ENCODE data around the gene TTLL11. TPM values are rescaled to one million over a fixed set of nuclear protein-coding genes. Genes with fewer than 3 reads are reported as not detected.
A peak's percentile ranks its signal among the peaks of the same experiment; 100 is the strongest.
"Not testable (repeated sequence)": the region's sequence is repeated elsewhere in the genome, so short reads cannot be mapped to it uniquely, and the experiment has no call there.

The TTLL11 gene
- total RNA-seq, 1 experiment from 2014 or later = 3.9 TPM

- no peak for DNase-seq (ENCODE audit: low read depth)
Observed at GRCh38 chr9:121909111-121909510, 184.0 kb downstream of the TTLL11 start.

DNA sequence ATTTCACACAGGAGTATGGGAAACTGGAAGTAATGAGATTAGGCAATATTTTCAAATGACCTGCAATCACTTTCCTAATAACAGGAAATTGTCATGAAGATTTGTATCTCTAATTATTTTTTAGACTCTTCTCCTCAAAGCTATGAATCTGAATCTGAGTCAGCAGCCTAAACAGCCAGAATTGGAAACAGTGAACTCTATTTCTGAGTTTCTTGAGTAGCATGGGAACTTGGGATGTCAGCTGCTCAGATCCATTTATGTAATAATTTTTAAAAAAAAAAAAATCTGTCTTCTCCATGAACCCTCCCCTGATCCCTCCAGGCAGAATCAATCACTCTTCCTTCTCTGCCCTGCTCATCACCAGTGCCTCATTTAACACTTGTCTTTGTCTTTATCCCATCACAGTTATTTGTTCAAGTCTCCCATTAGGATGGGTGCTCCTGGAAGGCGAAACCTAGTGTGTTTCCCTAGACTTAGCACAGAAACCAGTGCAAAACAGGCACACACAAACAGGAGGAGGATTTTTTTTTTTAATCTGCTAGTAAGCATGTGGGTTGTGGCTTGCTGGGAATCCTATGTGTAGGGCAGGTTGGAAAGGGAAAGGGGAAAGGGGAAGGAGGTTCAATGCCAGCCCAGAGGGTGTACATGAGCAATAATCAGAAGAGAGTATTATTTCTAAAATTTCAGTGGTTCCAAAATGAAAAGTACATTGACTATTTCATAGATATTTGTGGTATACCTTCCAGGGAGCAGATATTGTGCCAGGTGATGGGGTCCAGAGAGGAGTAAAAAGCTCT, 186.8 kb downstream of the TTLL11 start:
- peak; percentile 13 for DNase-seq (ENCODE audit: low read depth)

DNA sequence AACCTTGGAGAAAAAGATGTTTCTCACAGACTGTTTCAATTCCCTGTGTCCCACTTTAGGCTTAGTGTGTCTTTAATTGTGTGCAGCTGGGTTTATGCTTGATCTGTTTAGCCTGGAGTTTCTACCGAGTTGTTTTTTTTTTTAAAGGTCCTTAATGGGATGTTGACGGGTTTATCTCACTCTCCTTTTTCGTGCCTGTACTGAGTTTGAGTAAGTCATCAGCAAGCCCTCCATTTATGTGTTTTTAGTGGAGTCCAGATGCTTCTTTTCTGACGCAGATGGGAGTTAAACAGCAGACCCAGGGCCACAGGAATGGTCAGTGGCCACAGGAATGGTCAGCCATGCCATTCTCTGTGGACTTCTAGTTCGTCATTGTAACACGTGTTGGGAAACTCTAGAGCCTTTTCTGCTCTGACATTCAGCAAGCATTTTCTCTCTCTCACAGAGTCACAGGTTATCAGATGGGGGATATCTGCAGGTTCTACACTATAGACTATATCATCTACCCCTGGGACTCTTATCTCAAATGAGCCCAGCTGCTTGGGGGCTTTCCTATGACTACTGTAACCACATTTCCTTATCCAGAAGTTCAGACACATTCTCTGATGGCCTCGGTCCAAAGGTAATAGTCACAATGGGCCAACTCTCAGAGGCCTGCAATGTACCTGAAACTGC, 190.5 kb downstream of the TTLL11 start:
- DNase-seq (ENCODE audit: low read depth) = peak; percentile 92

GRCh38 chr9:121901616-121902015, 191.5 kb downstream of the TTLL11 start:
- no peak for DNase-seq (ENCODE audit: low read depth)

- DNase-seq (ENCODE audit: low read depth) = no peak
Observed at GRCh38 chr9:121900163-121900562, 192.9 kb downstream of the TTLL11 start.

DNA sequence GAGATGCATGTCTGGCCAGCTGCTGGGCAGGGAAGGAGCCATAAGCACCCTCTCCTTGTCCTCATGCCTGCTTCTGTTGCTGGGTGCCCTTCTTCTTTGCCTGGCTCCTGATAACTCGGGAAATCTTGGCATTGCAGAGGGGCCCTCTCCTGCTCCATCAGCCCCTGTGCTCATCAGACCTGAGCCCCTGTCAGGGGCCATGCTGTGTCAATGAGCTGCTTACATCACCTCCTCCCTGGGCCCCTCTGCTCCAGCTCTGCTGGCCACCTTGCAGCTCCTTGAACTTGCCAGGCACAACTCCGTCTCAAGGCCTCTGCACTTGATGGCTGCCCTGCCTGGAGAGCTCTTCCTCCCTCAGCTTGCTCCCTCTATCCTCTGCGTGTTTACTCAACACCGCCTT, 194.3 kb downstream of the TTLL11 start:
- no peak for DNase-seq (ENCODE audit: low read depth)

DNA sequence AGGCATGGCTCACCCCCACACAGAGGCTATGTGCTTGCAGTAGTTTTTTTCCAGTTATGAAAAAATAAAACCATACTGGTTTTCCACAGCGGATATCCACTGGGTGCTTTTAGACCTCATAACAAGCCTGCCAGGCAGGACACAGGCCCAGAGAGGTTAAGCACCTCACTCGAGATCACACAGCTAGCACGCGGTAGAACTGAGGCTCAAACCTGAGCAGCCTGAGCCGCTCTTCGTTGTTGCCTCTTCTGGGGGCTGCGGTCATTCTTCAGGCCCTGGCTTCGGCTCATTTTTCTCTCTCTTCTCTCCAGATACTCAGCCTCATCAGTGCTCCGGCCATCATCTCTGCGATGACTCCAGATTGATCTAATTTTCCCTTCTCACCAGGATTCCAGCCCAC, 196.0 kb downstream of the TTLL11 start:
- DNase-seq (ENCODE audit: low read depth) = no peak

GRCh38 chr9:121896545-121896943, 196.6 kb downstream of the TTLL11 start:
- no peak for DNase-seq (ENCODE audit: low read depth)

GRCh38 chr9:121895818-121896544, 197.1 kb downstream of the TTLL11 start:
- DNase-seq (ENCODE audit: low read depth) = peak; percentile 68

DNA sequence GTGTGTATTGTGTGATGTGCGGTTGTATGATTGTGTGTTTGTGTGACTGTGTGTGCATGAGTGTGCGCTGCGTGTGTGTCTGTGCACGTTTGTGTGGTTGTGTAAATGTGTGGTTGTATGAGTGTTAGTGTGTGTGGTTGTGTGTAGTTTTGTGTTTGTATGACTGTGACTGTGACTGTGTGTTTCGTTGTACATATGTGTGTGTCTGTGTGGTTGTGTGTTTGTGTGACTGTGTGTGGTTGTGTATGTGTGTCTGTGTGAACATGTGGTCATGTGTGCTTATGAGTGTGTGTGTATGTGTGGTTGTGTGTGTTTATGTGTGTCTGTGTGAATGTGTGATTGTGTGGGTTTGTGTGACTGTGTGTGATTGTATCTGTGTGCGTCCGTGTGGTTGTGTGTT, 197.8 kb downstream of the TTLL11 start:
- DNase-seq (ENCODE audit: low read depth) = no peak

- DNase-seq (ENCODE audit: low read depth) = not testable (repeated sequence)
Observed at GRCh38 chr9:121894380-121894779, 198.7 kb downstream of the TTLL11 start.

DNA sequence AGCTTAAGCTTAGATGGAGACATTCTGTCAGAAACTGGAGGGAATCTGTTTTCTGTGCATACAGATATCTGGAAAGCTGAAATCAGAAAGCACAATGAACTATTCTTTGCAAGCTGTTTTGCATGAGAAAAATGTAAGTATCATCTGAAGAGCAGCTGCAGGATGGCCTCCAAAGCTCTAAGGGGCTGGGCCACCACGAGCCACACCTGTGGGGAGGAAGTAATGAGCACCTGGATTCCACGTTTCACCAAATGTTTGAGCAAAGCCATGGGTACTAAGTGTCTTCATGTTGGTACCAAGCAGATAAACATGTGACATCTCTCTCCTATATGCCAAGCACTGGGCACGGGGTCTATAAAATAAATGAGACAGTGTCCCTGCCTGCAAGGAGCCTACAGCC, 199.3 kb downstream of the TTLL11 start:
- DNase-seq (ENCODE audit: low read depth) = no peak

GRCh38 chr9:121892706-121893105, 200.4 kb downstream of the TTLL11 start:
- no peak for DNase-seq (ENCODE audit: low read depth)

GRCh38 chr9:121890746-121891145, 202.4 kb downstream of the TTLL11 start:
- no peak for DNase-seq (ENCODE audit: low read depth)

DNA sequence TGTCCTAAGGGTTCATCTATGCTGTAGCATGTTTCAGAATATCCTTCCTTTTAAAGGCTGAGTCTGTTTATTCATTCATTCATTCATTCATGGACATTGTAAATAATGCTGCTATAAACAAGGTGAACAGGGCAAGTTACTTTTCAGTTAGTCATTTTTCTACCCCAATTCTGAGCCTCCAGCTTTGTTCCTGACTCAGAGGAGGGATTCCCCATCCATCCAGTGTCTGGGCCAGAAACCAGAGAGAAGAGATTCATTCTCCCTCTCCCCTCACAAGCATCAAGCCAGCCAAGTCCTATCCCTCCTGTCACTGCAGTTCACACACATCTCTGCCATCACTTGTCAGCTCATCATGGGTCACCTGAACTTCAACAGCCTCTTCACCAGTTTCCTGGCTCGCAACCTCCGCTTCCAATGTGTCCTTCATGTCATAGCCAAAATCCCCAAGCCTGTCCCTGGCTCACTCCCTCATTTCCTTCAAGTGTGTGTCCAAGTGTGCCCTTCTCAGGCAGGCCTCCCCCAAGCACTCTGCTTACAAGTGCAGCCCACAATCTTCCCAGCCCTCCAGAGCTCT, 203.0 kb downstream of the TTLL11 start:
- peak; percentile 73 for DNase-seq (ENCODE audit: low read depth)

- DNase-seq (ENCODE audit: low read depth) = peak; percentile 92
Observed at GRCh38 chr9:121888438-121888775, 204.7 kb downstream of the TTLL11 start.

DNA sequence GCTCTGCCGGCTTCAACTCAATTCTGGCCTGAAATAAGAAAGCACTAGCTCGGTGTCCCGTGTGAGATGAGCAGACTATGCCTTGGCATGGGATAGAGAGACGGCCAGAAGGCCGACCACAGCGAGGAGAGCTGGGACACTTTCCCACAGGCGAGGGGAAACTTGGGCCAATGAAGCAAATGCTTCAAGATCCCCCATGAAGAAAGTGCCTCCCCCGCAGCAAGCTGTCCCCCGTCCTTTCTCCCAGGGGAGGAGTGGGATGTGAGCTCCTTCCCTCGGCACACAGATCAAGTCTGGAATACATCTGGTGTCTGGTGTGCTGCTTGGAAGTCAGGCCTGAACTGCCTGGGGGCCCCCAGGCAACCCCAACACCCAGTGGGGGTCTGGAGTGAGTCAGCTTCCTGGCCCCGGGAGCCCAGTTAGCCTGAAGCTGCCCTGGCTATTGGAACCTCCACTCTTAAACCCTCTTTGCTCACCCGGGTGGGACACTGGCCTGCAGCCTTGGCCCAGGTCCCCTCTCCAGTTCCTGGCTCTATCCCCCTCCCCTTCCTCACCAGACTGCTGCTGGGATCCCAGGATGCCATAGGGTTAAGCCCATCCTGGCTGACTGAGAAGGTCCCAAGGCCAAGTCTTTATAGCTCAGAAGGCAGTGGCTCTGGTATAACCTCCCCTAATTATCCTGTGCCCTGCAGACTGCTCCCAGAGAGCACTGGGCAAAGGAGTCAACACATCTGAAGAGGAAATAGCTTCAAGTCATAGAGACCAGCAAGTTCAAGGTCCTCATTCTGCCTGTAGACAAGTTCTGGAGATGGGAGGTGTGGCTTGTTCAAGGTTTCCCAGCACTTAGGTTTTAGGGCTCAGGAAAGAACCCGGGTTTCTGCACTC, 205.3 kb downstream of the TTLL11 start:
- DNase-seq (ENCODE audit: low read depth) = peak; percentile 79

DNA sequence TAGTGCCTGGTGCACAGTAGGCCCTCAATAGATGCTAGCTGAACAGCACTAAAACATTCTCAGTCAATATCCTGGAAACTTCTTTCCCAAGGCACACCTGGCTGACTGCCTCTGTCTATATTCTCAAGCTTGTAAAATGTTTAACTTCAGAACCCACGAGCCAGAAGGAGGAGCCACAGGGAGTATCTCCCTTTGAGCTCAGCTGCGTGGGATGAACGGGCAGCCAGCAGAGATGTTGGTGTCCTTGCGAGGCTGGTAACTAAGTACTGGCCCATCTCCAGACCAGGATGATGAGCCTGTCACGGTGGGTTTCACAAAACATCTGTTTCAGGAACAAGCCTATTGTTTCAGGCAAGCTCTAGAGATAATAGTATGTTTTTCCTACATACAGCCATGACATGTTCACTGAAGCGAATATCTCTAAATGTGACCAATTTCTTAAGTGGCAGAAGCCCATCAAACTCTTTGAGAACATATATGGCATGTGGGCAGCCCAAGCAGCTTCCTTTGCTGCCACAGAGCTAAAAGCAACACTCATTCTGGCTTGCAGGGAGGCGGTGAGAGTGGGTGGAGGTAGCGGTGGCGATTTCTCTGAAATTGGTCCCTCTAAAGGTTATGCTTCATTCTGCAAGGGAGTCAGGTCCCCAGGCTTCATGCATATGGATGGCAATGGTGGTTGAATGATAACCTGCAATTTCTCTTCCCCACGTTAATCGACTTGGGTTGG, 206.2 kb downstream of the TTLL11 start:
- DNase-seq (ENCODE audit: low read depth) = no peak

DNA sequence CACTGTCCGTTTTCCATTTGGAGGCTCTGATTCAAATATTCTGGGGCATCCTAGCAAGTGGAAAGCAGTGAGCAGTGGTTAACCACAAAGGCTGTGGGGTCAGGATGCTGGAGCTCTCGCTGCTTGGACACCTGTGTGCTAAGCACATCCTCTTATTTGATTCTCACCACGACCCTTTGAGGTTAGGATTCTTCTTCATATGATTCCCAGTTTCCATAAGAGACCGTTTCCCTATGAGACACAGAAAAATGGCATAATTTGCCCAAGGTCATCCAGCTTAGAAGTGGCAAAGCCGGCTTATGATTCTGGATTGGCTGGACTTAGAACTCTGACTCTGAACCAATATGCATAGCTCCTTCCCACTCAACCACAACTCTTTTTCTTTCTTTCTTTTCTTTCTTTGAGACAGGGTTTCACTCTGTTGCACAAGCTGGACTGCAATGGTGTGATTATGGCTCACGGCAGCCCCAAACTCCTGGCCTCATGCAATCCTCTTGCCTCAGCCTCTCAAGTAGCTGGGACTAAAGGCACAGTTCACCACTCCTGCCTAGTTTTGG, 207.7 kb downstream of the TTLL11 start:
- DNase-seq (ENCODE audit: low read depth) = peak; percentile 88

DNA sequence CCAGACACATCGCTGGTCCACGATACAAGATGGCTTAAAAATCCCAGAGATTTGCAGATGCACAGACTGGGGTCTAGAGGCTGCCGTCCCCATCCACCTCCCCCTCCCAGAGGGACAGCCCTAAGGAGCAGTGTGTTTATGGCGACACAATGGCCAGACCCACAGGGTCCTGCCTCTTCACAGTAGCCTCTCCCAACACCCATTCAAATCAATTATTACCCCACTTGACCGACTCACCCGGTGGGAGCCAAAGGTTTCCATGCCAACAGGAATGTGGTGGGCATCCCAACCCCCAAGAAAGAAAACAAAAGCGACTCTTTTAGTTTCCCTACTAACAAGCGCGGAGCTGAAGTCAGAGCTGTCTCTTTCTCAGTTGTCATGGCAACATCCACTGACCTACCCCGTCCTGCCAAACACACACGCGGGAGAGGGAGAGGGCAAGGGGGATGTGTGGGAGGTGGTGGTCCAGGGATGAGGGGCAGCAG, 209.0 kb downstream of the TTLL11 start:
- peak; percentile 21 for DNase-seq (ENCODE audit: low read depth)

All from M059J (cell line).